HG02678 (cell line): ENCODE measurements around the gene TRIM9.
"Not testable (repeated sequence)": the region's sequence is repeated elsewhere in the genome, so short reads cannot be mapped to it uniquely, and the experiment has no call there.

Source experiments
- ATAC-seq: cut with Tn5 transposase; IDR thresholded peaks from one replicate; pipeline ENCODE4 v1.9.1; 2021; ENCODE audit warnings: mild to moderate bottlenecking, moderate library complexity; ENCODE audit not compliant: unreplicated experiment

TRIM9 gene

GRCh38 chr14:50967790-50968189 is 127.1 kb downstream of the TRIM9 start:
- no peak for ATAC-seq

GRCh38 chr14:50967103-50967502 is 127.8 kb downstream of the TRIM9 start:
- no peak for ATAC-seq

- ATAC-seq, result no peak
These were observed 130.1 kb downstream of the TRIM9 start for GRCh38 chr14:50964683-50965390.

- no peak for ATAC-seq
These were observed 131.0 kb downstream of the TRIM9 start for GRCh38 chr14:50963919-50964318.

- ATAC-seq, result no peak
These were observed 133.2 kb downstream of the TRIM9 start for GRCh38 chr14:50961605-50962221.

- ATAC-seq, result no peak
These were observed 137.6 kb downstream of the TRIM9 start for GRCh38 chr14:50957296-50957695.

- ATAC-seq, result not testable (repeated sequence)
These were observed 138.5 kb downstream of the TRIM9 start for GRCh38 chr14:50956421-50956820.

- ATAC-seq, result no peak
These were observed 139.4 kb downstream of the TRIM9 start for GRCh38 chr14:50955373-50956043.

- no peak for ATAC-seq
These were observed 140.0 kb downstream of the TRIM9 start for GRCh38 chr14:50954811-50955372.

- ATAC-seq, result no peak
These were observed 141.4 kb downstream of the TRIM9 start for GRCh38 chr14:50953502-50953901.

GRCh38 chr14:50951032-50951431 is 143.9 kb downstream of the TRIM9 start:
- ATAC-seq, result no peak

GRCh38 chr14:50948205-50948604 is 146.7 kb downstream of the TRIM9 start:
- ATAC-seq, result no peak

- no peak for ATAC-seq
These were observed 147.5 kb downstream of the TRIM9 start for GRCh38 chr14:50947446-50947845.

- ATAC-seq, result no peak
These were observed 148.5 kb downstream of the TRIM9 start for GRCh38 chr14:50946234-50946935.

GRCh38 chr14:50944647-50945413 is 150.1 kb downstream of the TRIM9 start:
- peak; percentile 5 for ATAC-seq

- peak; percentile 73 for ATAC-seq
These were observed 150.8 kb downstream of the TRIM9 start, which contains the start of gene PYGL for GRCh38 chr14:50943943-50944646. TSS of gene PYGL (minus strand) at chr14:50944483. CDS start at chr14:50944403, 80 bp downstream.

GRCh38 chr14:50943261-50943942 is 151.5 kb downstream of the TRIM9 start:
- ATAC-seq, result no peak

- ATAC-seq, result not testable (repeated sequence)
These were observed 153.3 kb downstream of the TRIM9 start for GRCh38 chr14:50941638-50942037.

- ATAC-seq, result no peak
These were observed 153.8 kb downstream of the TRIM9 start for GRCh38 chr14:50941151-50941550.
